Astrocyte (in vitro differentiated cells and primary cell): Measurements from ENCODE around the gene TP53.

Source experiments
- EZH2 ChIP-seq: IDR thresholded peaks from 2 replicates; pipeline ENCODE4 v1.6.1; 2012; ENCODE audit warnings: mild to moderate bottlenecking, low read length, inconsistent platforms; ENCODE audit not compliant: insufficient read depth
- TF ChIP-seq, protein P1 (sequence below): IDR thresholded peaks from 2 replicates; pipeline ENCODE4 v1.5.1; 2011; ENCODE audit warnings: low read depth, mild to moderate bottlenecking, inconsistent platforms, low read length, moderate library complexity; ENCODE audit not compliant: insufficient read depth

GRCh38 chr17:7655541-7655840 is 31.8 kb downstream of the TP53 start:
- TF ChIP-seq, protein P1, sequence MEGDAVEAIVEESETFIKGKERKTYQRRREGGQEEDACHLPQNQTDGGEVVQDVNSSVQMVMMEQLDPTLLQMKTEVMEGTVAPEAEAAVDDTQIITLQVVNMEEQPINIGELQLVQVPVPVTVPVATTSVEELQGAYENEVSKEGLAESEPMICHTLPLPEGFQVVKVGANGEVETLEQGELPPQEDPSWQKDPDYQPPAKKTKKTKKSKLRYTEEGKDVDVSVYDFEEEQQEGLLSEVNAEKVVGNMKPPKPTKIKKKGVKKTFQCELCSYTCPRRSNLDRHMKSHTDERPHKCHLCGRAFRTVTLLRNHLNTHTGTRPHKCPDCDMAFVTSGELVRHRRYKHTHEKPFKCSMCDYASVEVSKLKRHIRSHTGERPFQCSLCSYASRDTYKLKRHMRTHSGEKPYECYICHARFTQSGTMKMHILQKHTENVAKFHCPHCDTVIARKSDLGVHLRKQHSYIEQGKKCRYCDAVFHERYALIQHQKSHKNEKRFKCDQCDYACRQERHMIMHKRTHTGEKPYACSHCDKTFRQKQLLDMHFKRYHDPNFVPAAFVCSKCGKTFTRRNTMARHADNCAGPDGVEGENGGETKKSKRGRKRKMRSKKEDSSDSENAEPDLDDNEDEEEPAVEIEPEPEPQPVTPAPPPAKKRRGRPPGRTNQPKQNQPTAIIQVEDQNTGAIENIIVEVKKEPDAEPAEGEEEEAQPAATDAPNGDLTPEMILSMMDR, result no peak
- no peak for TF ChIP-seq EZH2
